Measurements from ENCODE around the gene GRB10. TPM values are rescaled to one million over a fixed set of nuclear protein-coding genes. Genes with fewer than 3 reads are reported as not detected.

Gene GRB10
- total and polyA plus RNA-seq, 2 of the 8 experiments (the other 6 are each of a cell fraction or from before 2014, with no cell fraction given) = 35.7 to 97.0 TPM

- WGBS, 2 experiments (ENCODE audit: extremely low coverage in 1 of 2, insufficient coverage in 1 of 2, insufficient read length in 1 of 2, insufficient replicate concordance in 2 of 2, low coverage in 1 of 2, low lambda C conversion rate in 2 of 2, missing lambda C conversion rate in 1 of 2) = 67% methylated on average over 3 of the region's 3 CpGs; no CpG with 5 or more reads in 1 of the 2 experiments
Measured at GRCh38 chr7:50669890-50670289, 112.8 kb downstream of the GRB10 start.

More at GRCh38 chr7:50669890-50670289, 112.8 kb downstream of the GRB10 start:
- H2AK5ac ChIP-seq (ENCODE audit: low read depth, low read length) = no peak overlapping the region
- no peak overlapping the region for H2BK12ac ChIP-seq (ENCODE audit: low read depth, low read length)
- H3K23me2 ChIP-seq (ENCODE audit: low read depth, low read length) = no peaks in the 10 kb centered on the region
- no peak overlapping the region for H2BK20ac ChIP-seq (ENCODE audit: low read length)
- no peaks in the 10 kb centered on the region for H3K27me3 ChIP-seq (replicated peaks in 1 of 4; ENCODE audit: control insufficient read depth in 3 of 4, extremely low read depth in 1 of 4, insufficient read depth in 3 of 4, low read length in 3 of 4)
- no peak overlapping the region for H4K8ac ChIP-seq (ENCODE audit: extremely low read depth, insufficient read depth, low read length)
- peaks cover 0 to 16% (median 9%) of the 10 kb centered on the region in 4 experiments; a peak in 3 of 8 replicates for H3K36me3 ChIP-seq (ENCODE audit: control insufficient read depth in 2 of 4, insufficient read depth in 4 of 4, low read length in 3 of 4)
- no peak overlapping the region for H3K9ac ChIP-seq (replicated peaks in 1 of 4; ENCODE audit: extremely low read depth in 1 of 4, low read depth in 3 of 4, low read length in 3 of 4)
- peaks cover 0 to 27% of the 10 kb centered on the region in 2 experiments; a peak in 2 of 4 replicates for H3K79me2 ChIP-seq (ENCODE audit: control insufficient read depth in 1 of 2, insufficient read depth in 2 of 2, low read length in 2 of 2)
- FAIRE-seq (no peak), DNase-seq (ENCODE audit: low read depth in 1 of 2, low spot score in 2 of 2) (no peak)
- ChIA-PET CTCF (ENCODE audit: partially characterized antibody) (no interaction called here), POLR2A (ENCODE audit: partially characterized antibody) (no interaction called here)
- no peak overlapping the region for H3K27ac ChIP-seq (ENCODE audit: low read depth, low read length)
- no peak for TF ChIP-seq EZH2 (IDR thresholded peaks at IDR 0.05; ENCODE audit: low read depth, low read length, severe bottlenecking)
- no peak overlapping the region for H3K14ac ChIP-seq (ENCODE audit: insufficient read length)
- H2BK5ac ChIP-seq (ENCODE audit: low read depth, low read length) = no peak overlapping the region
- H3K4me2 ChIP-seq (ENCODE audit: insufficient read depth in 1 of 2, low read depth in 2 of 2, low read length in 2 of 2) = no peak overlapping the region
- H2BK15ac ChIP-seq (ENCODE audit: low read length) = no peak overlapping the region
- H3K4me3 ChIP-seq (ENCODE audit: extremely low read depth in 1 of 4, insufficient read depth in 2 of 4, low read depth in 3 of 4, low read length in 4 of 4) = no peak overlapping the region
- no peak overlapping the region for H4K91ac ChIP-seq (replicated peaks; ENCODE audit: insufficient read length, low read length)
- no peak overlapping the region for H3K56ac ChIP-seq (replicated peaks; ENCODE audit: insufficient read length, low read depth, low read length)
- H3K23ac ChIP-seq (ENCODE audit: insufficient read length) = no peak overlapping the region
- no peaks in the 10 kb centered on the region for H3K4me1 ChIP-seq (replicated peaks in 1 of 4; ENCODE audit: control insufficient read depth in 3 of 4, insufficient read depth in 4 of 4, low read length in 3 of 4)
- H4K5ac ChIP-seq (ENCODE audit: insufficient read length, low read depth, low read length) = no peak overlapping the region
- H4K20me1 ChIP-seq (replicated peaks in 1 of 2; ENCODE audit: control insufficient read depth in 1 of 2, insufficient read depth in 2 of 2, low read length in 2 of 2) = peaks cover 0 to 4% of the 10 kb centered on the region in 2 experiments
- no peaks in the 10 kb centered on the region for H3K9me3 ChIP-seq (ENCODE audit: insufficient read depth in 2 of 2, low read depth in 1 of 2, low read length in 1 of 2)
- H3K4ac ChIP-seq (replicated peaks; ENCODE audit: insufficient read length, low read depth, low read length) = no peak overlapping the region
- no peak overlapping the region for H3K18ac ChIP-seq (ENCODE audit: extremely low read depth, low read length)
- peaks cover 8% of the 10 kb centered on the region; the same call in 1 of the 2 replicates for H3K79me1 ChIP-seq (ENCODE audit: low read depth, low read length)
- H2BK120ac ChIP-seq (replicated peaks; ENCODE audit: low read depth, low read length) = no peak overlapping the region
- H2AFZ ChIP-seq (ENCODE audit: low read length) = no peak overlapping the region

Data from H1 (cell line).